HEK293 (cell line): ENCODE results near the gene BCKDHA.

Experiments used
- SP3 ChIP-seq: fragments of 450-650 bp; formaldehyde crosslinking; IDR thresholded peaks from 2 replicates; pipeline ENCODE4 v1.5.1; 2016; ENCODE audit warnings: missing biosample characterization, missing genetic modification characterization
- ZNF184 ChIP-seq: fragments of 450-650 bp; IDR thresholded peaks from 2 replicates; pipeline ENCODE4 v1.5.1; 2018; ENCODE audit warnings: missing biosample characterization, mild to moderate bottlenecking, missing genetic modification characterization
- ZNF248 ChIP-seq: fragments of 450-650 bp; formaldehyde crosslinking; IDR thresholded peaks from 2 replicates; pipeline ENCODE4 v1.5.1; 2017; ENCODE audit warnings: missing biosample characterization, missing genetic modification characterization
- ZNF266 ChIP-seq: fragments of 450-650 bp; formaldehyde crosslinking; IDR thresholded peaks from 2 replicates; pipeline ENCODE4 v1.5.1; 2016; ENCODE audit warnings: missing biosample characterization, missing genetic modification characterization, low read depth
- ZNF366 ChIP-seq: fragments of 450-650 bp; formaldehyde crosslinking; conservative IDR thresholded peaks from 2 replicates; pipeline ENCODE4 v1.5.1; 2016; ENCODE audit warnings: missing biosample characterization, missing genetic modification characterization
- ZNF561 ChIP-seq: fragments of 450-650 bp; IDR thresholded peaks from 2 replicates; pipeline ENCODE4 v1.5.1; 2018; ENCODE audit warnings: missing biosample characterization, missing genetic modification characterization, borderline replicate concordance
- ZNF596 ChIP-seq: fragments of 450-650 bp; IDR thresholded peaks from 2 replicates; pipeline ENCODE4 v1.5.0; 2018; ENCODE audit warnings: missing biosample characterization, mild to moderate bottlenecking, missing genetic modification characterization, moderate library complexity
- TF ChIP-seq, protein P1 (sequence below): fragments of 450-650 bp; formaldehyde crosslinking; IDR thresholded peaks from 2 replicates; pipeline ENCODE4 v1.5.1; 2016; ENCODE audit warnings: missing biosample characterization, missing genetic modification characterization
- TF ChIP-seq, protein P2 (sequence below): fragments of 450-650 bp; formaldehyde crosslinking; IDR thresholded peaks from 2 replicates; pipeline ENCODE4 v1.5.1; 2016; ENCODE audit warnings: missing biosample characterization, missing genetic modification characterization

DNA sequence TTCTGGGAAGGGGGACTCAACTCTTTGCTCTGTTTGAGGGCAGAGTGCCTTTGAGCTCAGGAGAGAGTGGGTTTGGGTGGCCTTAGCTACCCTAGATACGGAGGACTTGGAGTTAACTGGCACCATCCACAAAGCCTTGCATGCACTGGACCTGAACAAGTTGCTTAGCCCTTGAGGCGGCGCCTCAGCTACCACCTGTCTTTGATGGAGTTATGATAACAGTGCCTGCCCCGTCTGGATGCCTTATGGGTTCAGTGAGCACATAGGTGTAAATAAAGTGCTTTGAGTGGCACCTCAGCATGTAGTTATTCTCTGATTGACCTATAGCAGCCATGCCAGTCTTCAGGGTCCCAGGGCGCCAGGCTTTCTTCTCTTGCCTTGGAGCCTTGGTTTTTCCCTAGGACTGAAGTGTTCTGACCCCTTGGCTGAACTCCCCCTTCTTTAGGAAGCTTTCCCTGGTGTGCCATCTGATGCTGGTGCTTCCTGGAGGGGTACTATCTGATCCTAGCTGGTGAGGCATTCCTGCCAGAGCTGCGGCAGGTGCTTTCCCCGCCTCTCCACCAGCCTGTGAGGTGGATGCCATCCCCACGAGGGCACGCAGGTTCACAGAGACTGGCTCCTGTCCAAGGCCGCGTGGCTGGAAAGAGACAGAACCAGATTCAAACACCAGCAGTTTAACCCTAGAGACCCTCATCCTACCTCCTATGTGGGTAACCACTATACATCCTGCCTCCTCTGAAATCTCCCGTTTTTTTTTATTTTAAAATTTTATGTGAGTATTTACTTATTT lies 5.8 kb downstream of the BCKDHA start:
- TF ChIP-seq ZNF184, result no peak
- TF ChIP-seq ZNF561 (tag by site-specific recombination), result no peak
- TF ChIP-seq, protein P1, sequence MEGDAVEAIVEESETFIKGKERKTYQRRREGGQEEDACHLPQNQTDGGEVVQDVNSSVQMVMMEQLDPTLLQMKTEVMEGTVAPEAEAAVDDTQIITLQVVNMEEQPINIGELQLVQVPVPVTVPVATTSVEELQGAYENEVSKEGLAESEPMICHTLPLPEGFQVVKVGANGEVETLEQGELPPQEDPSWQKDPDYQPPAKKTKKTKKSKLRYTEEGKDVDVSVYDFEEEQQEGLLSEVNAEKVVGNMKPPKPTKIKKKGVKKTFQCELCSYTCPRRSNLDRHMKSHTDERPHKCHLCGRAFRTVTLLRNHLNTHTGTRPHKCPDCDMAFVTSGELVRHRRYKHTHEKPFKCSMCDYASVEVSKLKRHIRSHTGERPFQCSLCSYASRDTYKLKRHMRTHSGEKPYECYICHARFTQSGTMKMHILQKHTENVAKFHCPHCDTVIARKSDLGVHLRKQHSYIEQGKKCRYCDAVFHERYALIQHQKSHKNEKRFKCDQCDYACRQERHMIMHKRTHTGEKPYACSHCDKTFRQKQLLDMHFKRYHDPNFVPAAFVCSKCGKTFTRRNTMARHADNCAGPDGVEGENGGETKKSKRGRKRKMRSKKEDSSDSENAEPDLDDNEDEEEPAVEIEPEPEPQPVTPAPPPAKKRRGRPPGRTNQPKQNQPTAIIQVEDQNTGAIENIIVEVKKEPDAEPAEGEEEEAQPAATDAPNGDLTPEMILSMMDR (tag by site-specific recombination), result no peak
- TF ChIP-seq ZNF596 (tag by site-specific recombination), result no peak
- TF ChIP-seq ZNF248 (tag by site-specific recombination), result no peak
- TF ChIP-seq SP3 (tag by site-specific recombination), result no peak
- no peak for TF ChIP-seq ZNF366 (tag by site-specific recombination)
- TF ChIP-seq, protein P2, sequence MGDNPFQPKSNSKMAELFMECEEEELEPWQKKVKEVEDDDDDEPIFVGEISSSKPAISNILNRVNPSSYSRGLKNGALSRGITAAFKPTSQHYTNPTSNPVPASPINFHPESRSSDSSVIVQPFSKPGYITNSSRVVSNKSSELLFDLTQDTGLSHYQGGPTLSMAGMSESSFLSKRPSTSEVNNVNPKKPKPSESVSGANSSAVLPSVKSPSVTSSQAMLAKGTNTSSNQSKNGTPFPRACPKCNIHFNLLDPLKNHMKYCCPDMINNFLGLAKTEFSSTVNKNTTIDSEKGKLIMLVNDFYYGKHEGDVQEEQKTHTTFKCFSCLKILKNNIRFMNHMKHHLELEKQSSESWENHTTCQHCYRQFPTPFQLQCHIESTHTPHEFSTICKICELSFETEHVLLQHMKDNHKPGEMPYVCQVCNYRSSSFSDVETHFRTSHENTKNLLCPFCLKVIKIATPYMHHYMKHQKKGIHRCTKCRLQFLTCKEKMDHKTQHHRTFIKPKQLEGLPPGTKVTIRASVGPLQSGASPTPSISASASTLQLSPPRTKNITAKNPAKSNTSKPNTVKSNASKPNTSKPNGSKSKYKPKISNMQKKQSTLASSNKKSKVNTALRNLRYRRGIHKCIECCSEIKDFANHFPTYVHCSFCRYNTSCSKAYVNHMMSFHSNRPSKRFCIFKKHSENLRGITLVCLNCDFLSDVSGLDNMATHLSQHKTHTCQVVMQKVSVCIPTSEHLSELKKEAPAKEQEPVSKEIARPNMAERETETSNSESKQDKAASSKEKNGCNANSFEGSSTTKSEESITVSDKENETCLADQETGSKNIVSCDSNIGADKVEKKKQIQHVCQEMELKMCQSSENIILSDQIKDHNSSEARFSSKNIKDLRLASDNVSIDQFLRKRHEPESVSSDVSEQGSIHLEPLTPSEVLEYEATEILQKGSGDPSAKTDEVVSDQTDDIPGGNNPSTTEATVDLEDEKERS (tag by site-specific recombination), result no peak
- no peak for TF ChIP-seq ZNF266
